ENCODE measurements around the gene TGFBI.

DNA sequence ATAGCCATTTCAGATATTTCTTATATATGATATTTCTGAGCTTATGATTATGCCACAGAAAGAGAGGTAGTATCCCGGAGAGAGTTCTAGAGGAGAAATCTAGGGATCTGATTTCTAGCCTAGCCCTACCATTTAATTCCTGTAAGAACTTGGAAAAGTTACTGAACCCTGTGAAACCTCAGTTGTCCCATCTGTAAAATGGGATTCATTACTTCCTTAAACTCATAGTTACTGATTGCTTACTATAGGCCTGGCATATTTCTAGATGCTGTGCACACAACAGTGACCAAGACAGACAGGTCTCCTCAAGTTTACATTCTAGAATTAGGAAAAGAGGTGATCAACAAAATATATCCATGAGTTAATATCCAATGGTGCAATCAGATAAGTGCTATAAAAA, 73.1 kb downstream of the TGFBI start:
- TF ChIP-seq, protein P1, sequence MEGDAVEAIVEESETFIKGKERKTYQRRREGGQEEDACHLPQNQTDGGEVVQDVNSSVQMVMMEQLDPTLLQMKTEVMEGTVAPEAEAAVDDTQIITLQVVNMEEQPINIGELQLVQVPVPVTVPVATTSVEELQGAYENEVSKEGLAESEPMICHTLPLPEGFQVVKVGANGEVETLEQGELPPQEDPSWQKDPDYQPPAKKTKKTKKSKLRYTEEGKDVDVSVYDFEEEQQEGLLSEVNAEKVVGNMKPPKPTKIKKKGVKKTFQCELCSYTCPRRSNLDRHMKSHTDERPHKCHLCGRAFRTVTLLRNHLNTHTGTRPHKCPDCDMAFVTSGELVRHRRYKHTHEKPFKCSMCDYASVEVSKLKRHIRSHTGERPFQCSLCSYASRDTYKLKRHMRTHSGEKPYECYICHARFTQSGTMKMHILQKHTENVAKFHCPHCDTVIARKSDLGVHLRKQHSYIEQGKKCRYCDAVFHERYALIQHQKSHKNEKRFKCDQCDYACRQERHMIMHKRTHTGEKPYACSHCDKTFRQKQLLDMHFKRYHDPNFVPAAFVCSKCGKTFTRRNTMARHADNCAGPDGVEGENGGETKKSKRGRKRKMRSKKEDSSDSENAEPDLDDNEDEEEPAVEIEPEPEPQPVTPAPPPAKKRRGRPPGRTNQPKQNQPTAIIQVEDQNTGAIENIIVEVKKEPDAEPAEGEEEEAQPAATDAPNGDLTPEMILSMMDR (conservative IDR thresholded peaks at IDR 0.05 in 1 of 2, IDR thresholded peaks at IDR 0.05 in 1 of 2; ENCODE audit: low read depth in 1 of 2, low read length in 2 of 2) = no peak
- no peak for TF ChIP-seq EZH2 (IDR thresholded peaks at IDR 0.05; ENCODE audit: low read length, missing control alignments)

Data from fibroblast of lung (primary cell).